HuH-7 (cell line): ENCODE data around the gene MMP1.
"Not testable (repeated sequence)": the region's sequence is repeated elsewhere in the genome, so short reads cannot be mapped to it uniquely, and the experiment has no call there.

Source experiments
- DNase-seq: peaks from one replicate; pipeline ENCODE4 v3.0.0; 2011; ENCODE audit warnings: low spot score

MMP1 gene

GRCh38 chr11:102760344-102761035, 37.5 kb downstream of the MMP1 start:
- DNase-seq, result no peak

- DNase-seq, result no peak
Observed at GRCh38 chr11:102757823-102758549, 40.0 kb downstream of the MMP1 start.

DNA sequence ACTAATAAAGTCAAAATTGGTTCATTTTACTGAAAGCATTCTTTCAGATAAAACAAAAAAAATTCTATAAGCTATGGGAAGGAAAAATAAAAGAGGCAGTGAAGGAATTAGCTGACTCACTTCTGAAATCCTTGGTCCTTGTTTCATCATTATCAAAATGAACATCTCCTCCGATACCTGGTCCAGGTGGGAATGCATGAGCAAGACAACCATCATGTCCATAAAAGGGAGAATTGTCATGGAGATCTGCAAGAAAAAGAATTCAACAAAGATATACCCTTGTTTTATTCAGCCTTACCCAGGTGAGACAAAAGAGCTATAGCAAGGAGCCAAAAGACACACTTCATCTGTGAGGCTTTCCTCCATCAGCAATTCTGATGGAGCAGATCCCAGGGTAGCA, 44.7 kb downstream of the MMP1 start:
- DNase-seq, result no peak

- DNase-seq, result no peak
Observed at GRCh38 chr11:102751673-102752072, 46.3 kb downstream of the MMP1 start.

DNA sequence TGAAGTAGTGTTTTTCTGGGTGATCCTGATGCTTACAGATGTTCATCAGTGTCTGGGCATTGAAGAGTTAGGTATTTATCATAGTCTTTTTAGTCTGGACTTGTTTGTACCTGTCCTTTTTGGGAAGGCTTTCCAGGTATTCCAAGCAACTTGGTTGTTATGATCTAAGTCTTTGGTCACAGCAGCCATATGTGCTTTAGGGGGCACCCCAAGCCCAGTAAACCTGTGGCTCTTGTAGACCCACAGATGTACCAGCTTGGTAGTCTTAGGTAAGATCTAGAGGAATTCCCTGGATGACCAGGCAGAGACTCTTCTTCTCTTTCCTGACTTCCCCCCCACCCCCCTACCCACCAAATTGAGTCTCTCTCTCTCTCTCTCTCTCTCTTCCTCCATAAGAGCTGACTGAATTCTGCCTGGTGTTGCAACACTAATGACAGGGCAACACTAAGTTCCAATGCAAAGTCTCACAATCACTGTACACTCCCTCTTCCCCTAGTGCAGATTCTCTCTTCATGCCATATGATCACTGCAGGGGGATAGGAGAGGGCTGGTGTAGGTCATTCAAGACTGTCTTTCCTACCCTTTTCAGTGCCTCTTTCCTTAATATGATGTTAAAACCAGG, 48.7 kb downstream of the MMP1 start:
- no peak for DNase-seq

DNA sequence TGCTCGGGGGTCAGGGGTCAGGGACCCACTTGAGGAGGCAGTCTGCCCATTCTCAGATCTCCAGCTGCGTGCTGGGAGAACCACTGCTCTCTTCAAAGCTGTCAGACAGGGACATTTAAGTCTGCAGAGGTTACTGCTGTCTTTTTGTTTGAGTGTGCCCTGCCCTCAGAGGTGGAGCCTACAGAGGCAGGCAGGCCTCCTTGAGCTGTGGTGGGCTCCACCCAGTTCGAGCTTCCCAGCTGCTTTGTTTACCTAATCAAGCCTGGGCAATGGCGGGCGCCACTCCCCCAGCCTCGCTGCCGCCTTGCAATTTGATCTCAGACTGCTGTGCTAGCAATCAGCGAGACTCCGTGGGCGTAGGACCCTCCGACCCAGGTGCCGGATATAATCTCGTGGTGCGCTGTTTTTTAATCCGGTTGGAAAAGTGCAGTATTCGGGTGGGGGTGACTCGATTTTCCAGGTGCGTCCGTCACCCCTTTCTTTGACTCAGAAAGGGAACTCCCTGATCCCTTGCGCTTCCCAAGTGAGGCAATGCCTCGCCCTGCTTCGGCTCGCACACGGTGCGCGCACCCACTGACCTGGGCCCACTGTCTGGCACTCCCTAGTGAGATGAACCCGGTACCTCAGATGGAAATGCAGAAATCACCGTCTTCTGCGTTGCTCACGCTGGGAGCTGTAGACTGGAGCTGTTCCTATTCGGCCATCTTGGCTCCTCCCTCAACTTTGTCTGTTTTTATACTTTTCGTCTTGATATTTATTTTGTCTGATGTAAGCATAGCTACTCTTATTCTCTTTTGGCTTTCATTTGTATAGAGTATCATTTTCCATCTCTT, 51.0 kb downstream of the MMP1 start:
- DNase-seq, result not testable (repeated sequence)
